ENCODE results near the gene GPR3.

GRCh38 chr1:27343639-27344025 is 48.8 kb upstream of the GPR3 start:
- TF ChIP-seq CTCF (IDR thresholded peaks at IDR 0.05) (no peak), TCF7L2 (IDR thresholded peaks at IDR 0.05; ENCODE audit: low read depth, low read length) (no peak)

Data from Panc1 (cell line).